ENCODE results near the gene EIF4E2. TPM values are rescaled to one million over a fixed set of nuclear protein-coding genes. Genes with fewer than 3 reads are reported as not detected.

The EIF4E2 gene
- total RNA-seq, 1 experiment from 2014 or later, result 77.5 TPM

- no peak for DNase-seq (ENCODE audit: low spot score)
Measured at GRCh38 chr2:232538671-232539070, 11.8 kb upstream of the EIF4E2 start.

- no peak for DNase-seq (ENCODE audit: low spot score)
Measured at GRCh38 chr2:232539298-232540231, 10.9 kb upstream of the EIF4E2 start, which contains the start of gene CHRNG. CHRNG (plus strand) TSS chr2:232539692; CDS start chr2:232539748, 56 bp downstream.

GRCh38 chr2:232540441-232541041 lies 9.9 kb upstream of the EIF4E2 start:
- DNase-seq (ENCODE audit: low spot score), result no peak

GRCh38 chr2:232541195-232541960 lies 9.1 kb upstream of the EIF4E2 start:
- DNase-seq (ENCODE audit: low spot score), result no peak

GRCh38 chr2:232541961-232542714 lies 8.4 kb upstream of the EIF4E2 start:
- DNase-seq (ENCODE audit: low spot score), result no peak

- DNase-seq (ENCODE audit: low spot score), result no peak
Measured at GRCh38 chr2:232542715-232543467, 7.6 kb upstream of the EIF4E2 start.

GRCh38 chr2:232543491-232543890 lies 7.0 kb upstream of the EIF4E2 start:
- DNase-seq (ENCODE audit: low spot score), result no peak

GRCh38 chr2:232543928-232544631 lies 6.4 kb upstream of the EIF4E2 start:
- DNase-seq (ENCODE audit: low spot score), result no peak

- no peak for DNase-seq (ENCODE audit: low spot score)
Measured at GRCh38 chr2:232544674-232545073, 5.8 kb upstream of the EIF4E2 start.

- no peak for DNase-seq (ENCODE audit: low spot score)
Measured at GRCh38 chr2:232545511-232546375, 4.7 kb upstream of the EIF4E2 start.

- no peak for DNase-seq (ENCODE audit: low spot score)
Measured at GRCh38 chr2:232547991-232548390, 2.5 kb upstream of the EIF4E2 start.

GRCh38 chr2:232549655-232550353 lies 685 bp upstream of the EIF4E2 start:
- peak; percentile 30 for DNase-seq (ENCODE audit: low spot score)

- no peak for DNase-seq (ENCODE audit: low spot score)
Measured at GRCh38 chr2:232551250-232551638, 755 bp downstream of the EIF4E2 start.

- DNase-seq (ENCODE audit: low spot score), result no peak
Measured at GRCh38 chr2:232551776-232552175, 1.3 kb downstream of the EIF4E2 start.

GRCh38 chr2:232556426-232556825 lies 5.9 kb downstream of the EIF4E2 start:
- no peak for DNase-seq (ENCODE audit: low spot score)

GRCh38 chr2:232562515-232563151 lies 12.1 kb downstream of the EIF4E2 start:
- no peak for DNase-seq (ENCODE audit: low spot score)

GRCh38 chr2:232563580-232563979 lies 13.1 kb downstream of the EIF4E2 start:
- no peak for DNase-seq (ENCODE audit: low spot score)

- DNase-seq (ENCODE audit: low spot score), result no peak
Measured at GRCh38 chr2:232567721-232568120, 17.2 kb downstream of the EIF4E2 start.

All from HT-29 (cell line).